HEK293 (cell line): ENCODE data around the gene HBEGF.

Experiments used
- BCL11A ChIP-seq: fragments of 450-650 bp; formaldehyde crosslinking; IDR thresholded peaks from 2 replicates; pipeline ENCODE4 v1.5.1; 2016; ENCODE audit warnings: low read depth, missing biosample characterization, missing genetic modification characterization
- MEIS1 ChIP-seq: sonication (generic); formaldehyde crosslinking; IDR thresholded peaks from 2 replicates; pipeline ENCODE4 v1.8.1; 2022; ENCODE audit warnings: missing genetic modification reagents, mild to moderate bottlenecking, borderline replicate concordance
- MYNN ChIP-seq: fragments of 450-650 bp; formaldehyde crosslinking; IDR thresholded peaks from 2 replicates; pipeline ENCODE4 v1.5.1; 2016; ENCODE audit warnings: missing biosample characterization, missing genetic modification characterization, borderline replicate concordance
- OSR2 ChIP-seq: fragments of 450-650 bp; formaldehyde crosslinking; IDR thresholded peaks from 2 replicates; pipeline ENCODE4 v1.5.1; 2016; ENCODE audit warnings: missing biosample characterization, missing genetic modification characterization
- SP7 ChIP-seq: fragments of 450-650 bp; formaldehyde crosslinking; IDR thresholded peaks from 2 replicates; pipeline ENCODE4 v1.5.1; 2016; ENCODE audit warnings: missing biosample characterization, missing genetic modification characterization
- TSHZ1 ChIP-seq: fragments of 450-650 bp; formaldehyde crosslinking; IDR thresholded peaks from 2 replicates; pipeline ENCODE4 v1.5.1; 2016; ENCODE audit warnings: missing biosample characterization, missing genetic modification characterization, borderline replicate concordance
- YY2 ChIP-seq: fragments of 450-650 bp; formaldehyde crosslinking; IDR thresholded peaks from 2 replicates; pipeline ENCODE4 v1.5.1; 2016; ENCODE audit warnings: missing biosample characterization, missing genetic modification characterization
- ZBTB17 ChIP-seq: fragments of 450-650 bp; formaldehyde crosslinking; IDR thresholded peaks from 2 replicates; pipeline ENCODE4 v1.5.1; 2016; ENCODE audit warnings: missing biosample characterization, missing genetic modification characterization
- ZBTB6 ChIP-seq: fragments of 450-650 bp; formaldehyde crosslinking; IDR thresholded peaks from 2 replicates; pipeline ENCODE4 v1.5.1; 2017; ENCODE audit warnings: missing biosample characterization, missing genetic modification characterization
- ZFP41 ChIP-seq: fragments of 450-650 bp; formaldehyde crosslinking; IDR thresholded peaks from 2 replicates; pipeline ENCODE4 v1.5.1; 2016; ENCODE audit warnings: missing biosample characterization, missing genetic modification characterization, borderline replicate concordance
- ZFP69B ChIP-seq: fragments of 450-650 bp; formaldehyde crosslinking; IDR thresholded peaks from 2 replicates; pipeline ENCODE4 v1.5.1; 2016; ENCODE audit warnings: missing biosample characterization, missing genetic modification characterization
- ZNF221 ChIP-seq: fragments of 450-650 bp; formaldehyde crosslinking; IDR thresholded peaks from 2 replicates; pipeline ENCODE4 v1.5.1; 2017; ENCODE audit warnings: missing biosample characterization, missing genetic modification characterization, borderline replicate concordance
- ZNF335 ChIP-seq: fragments of 450-650 bp; formaldehyde crosslinking; conservative IDR thresholded peaks from 2 replicates; pipeline ENCODE4 v1.5.1; 2016; ENCODE audit warnings: missing biosample characterization, missing genetic modification characterization
- ZNF518A ChIP-seq: fragments of 450-650 bp; formaldehyde crosslinking; conservative IDR thresholded peaks from 2 replicates; pipeline ENCODE4 v1.5.1; 2016; ENCODE audit warnings: low read depth, missing biosample characterization, missing genetic modification characterization
- ZNF600 ChIP-seq: fragments of 450-650 bp; formaldehyde crosslinking; IDR thresholded peaks from 2 replicates; pipeline ENCODE4 v1.5.1; 2016; ENCODE audit warnings: missing biosample characterization, missing genetic modification characterization
- ZNF610 ChIP-seq: fragments of 450-650 bp; formaldehyde crosslinking; IDR thresholded peaks from 2 replicates; pipeline ENCODE4 v1.5.1; 2016; ENCODE audit warnings: missing biosample characterization, missing genetic modification characterization, borderline replicate concordance
- ZNF629 ChIP-seq: fragments of 450-650 bp; formaldehyde crosslinking; IDR thresholded peaks from 2 replicates; pipeline ENCODE4 v1.5.1; 2017; ENCODE audit warnings: missing biosample characterization, missing genetic modification characterization
- ZNF707 ChIP-seq: fragments of 450-650 bp; formaldehyde crosslinking; IDR thresholded peaks from 2 replicates; pipeline ENCODE4 v1.5.1; 2016; ENCODE audit warnings: missing biosample characterization, missing genetic modification characterization
- ZNF76 ChIP-seq: fragments of 450-650 bp; formaldehyde crosslinking; IDR thresholded peaks from 2 replicates; pipeline ENCODE4; 2016; ENCODE audit warnings: low read depth, missing biosample characterization, missing genetic modification characterization, borderline replicate concordance
- ZNF792 ChIP-seq: fragments of 450-650 bp; formaldehyde crosslinking; IDR thresholded peaks from 2 replicates; pipeline ENCODE4 v1.5.1; 2016; ENCODE audit warnings: missing biosample characterization, missing genetic modification characterization
- ZSCAN16 ChIP-seq: fragments of 450-650 bp; formaldehyde crosslinking; IDR thresholded peaks from 2 replicates; pipeline ENCODE4 v1.5.1; 2016; ENCODE audit warnings: missing biosample characterization, missing genetic modification characterization
- TF ChIP-seq, protein P1 (sequence below): fragments of 450-650 bp; formaldehyde crosslinking; IDR thresholded peaks from 2 replicates; pipeline ENCODE4 v1.5.1; 2017; ENCODE audit warnings: missing biosample characterization, missing genetic modification characterization
- TF ChIP-seq, protein P2 (sequence below): fragments of 450-650 bp; formaldehyde crosslinking; IDR thresholded peaks from 2 replicates; pipeline ENCODE4 v1.5.1; 2016; ENCODE audit warnings: missing biosample characterization, missing genetic modification characterization
- TF ChIP-seq, protein P3 (sequence below): fragments of 450-650 bp; formaldehyde crosslinking; IDR thresholded peaks from 2 replicates; pipeline ENCODE4 v1.5.1; 2016; ENCODE audit warnings: missing biosample characterization, missing genetic modification characterization

Gene HBEGF

GRCh38 chr5:140298183-140298601, 48.2 kb downstream of the HBEGF start (continued):
- TF ChIP-seq ZNF518A (tag by site-specific recombination) (no peak), ZBTB6 (tag by site-specific recombination) (no peak), ZNF335 (no peak), ZNF792 (no peak), BCL11A (tag by site-specific recombination) (0 out of 2 replicates have a peak, but pooled peaks have one; percentile 24), ZNF629 (tag by site-specific recombination) (peak; percentile 94), OSR2 (tag by site-specific recombination) (peak; percentile 28; the same call in 1 of the 2 replicates), ZFP41 (tag by site-specific recombination) (no peak), MEIS1 (CRISPR knock-in tag) (no peak), YY2 (tag by site-specific recombination) (no peak), ZBTB17 (tag by site-specific recombination) (0 out of 2 replicates have a peak, but pooled peaks have one; percentile 31), ZNF707 (tag by site-specific recombination) (no peak), ZNF610 (tag by site-specific recombination) (no peak), MYNN (tag by site-specific recombination) (no peak), ZSCAN16 (no peak), SP7 (tag by site-specific recombination) (peak; percentile 76), TSHZ1 (peak; percentile 77), ZNF76 (tag by site-specific recombination) (no peak), ZNF221 (tag by site-specific recombination) (no peak), ZFP69B (tag by site-specific recombination) (0 out of 2 replicates have a peak, but pooled peaks have one; percentile 3), ZNF600 (tag by site-specific recombination) (peak; percentile 44; the same call in 1 of the 2 replicates)
- TF ChIP-seq, protein P1, sequence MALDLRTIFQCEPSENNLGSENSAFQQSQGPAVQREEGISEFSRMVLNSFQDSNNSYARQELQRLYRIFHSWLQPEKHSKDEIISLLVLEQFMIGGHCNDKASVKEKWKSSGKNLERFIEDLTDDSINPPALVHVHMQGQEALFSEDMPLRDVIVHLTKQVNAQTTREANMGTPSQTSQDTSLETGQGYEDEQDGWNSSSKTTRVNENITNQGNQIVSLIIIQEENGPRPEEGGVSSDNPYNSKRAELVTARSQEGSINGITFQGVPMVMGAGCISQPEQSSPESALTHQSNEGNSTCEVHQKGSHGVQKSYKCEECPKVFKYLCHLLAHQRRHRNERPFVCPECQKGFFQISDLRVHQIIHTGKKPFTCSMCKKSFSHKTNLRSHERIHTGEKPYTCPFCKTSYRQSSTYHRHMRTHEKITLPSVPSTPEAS (tag by site-specific recombination), result no peak
- TF ChIP-seq, protein P2, sequence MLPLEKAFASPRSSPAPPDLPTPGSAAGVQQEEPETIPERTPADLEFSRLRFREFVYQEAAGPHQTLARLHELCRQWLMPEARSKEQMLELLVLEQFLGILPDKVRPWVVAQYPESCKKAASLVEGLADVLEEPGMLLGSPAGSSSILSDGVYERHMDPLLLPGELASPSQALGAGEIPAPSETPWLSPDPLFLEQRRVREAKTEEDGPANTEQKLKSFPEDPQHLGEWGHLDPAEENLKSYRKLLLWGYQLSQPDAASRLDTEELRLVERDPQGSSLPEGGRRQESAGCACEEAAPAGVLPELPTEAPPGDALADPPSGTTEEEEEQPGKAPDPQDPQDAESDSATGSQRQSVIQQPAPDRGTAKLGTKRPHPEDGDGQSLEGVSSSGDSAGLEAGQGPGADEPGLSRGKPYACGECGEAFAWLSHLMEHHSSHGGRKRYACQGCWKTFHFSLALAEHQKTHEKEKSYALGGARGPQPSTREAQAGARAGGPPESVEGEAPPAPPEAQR, result no peak
- TF ChIP-seq, protein P3, sequence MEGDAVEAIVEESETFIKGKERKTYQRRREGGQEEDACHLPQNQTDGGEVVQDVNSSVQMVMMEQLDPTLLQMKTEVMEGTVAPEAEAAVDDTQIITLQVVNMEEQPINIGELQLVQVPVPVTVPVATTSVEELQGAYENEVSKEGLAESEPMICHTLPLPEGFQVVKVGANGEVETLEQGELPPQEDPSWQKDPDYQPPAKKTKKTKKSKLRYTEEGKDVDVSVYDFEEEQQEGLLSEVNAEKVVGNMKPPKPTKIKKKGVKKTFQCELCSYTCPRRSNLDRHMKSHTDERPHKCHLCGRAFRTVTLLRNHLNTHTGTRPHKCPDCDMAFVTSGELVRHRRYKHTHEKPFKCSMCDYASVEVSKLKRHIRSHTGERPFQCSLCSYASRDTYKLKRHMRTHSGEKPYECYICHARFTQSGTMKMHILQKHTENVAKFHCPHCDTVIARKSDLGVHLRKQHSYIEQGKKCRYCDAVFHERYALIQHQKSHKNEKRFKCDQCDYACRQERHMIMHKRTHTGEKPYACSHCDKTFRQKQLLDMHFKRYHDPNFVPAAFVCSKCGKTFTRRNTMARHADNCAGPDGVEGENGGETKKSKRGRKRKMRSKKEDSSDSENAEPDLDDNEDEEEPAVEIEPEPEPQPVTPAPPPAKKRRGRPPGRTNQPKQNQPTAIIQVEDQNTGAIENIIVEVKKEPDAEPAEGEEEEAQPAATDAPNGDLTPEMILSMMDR (tag by site-specific recombination), result no peak
